ENCODE results near the gene CDK14.

The CDK14 gene

DNA sequence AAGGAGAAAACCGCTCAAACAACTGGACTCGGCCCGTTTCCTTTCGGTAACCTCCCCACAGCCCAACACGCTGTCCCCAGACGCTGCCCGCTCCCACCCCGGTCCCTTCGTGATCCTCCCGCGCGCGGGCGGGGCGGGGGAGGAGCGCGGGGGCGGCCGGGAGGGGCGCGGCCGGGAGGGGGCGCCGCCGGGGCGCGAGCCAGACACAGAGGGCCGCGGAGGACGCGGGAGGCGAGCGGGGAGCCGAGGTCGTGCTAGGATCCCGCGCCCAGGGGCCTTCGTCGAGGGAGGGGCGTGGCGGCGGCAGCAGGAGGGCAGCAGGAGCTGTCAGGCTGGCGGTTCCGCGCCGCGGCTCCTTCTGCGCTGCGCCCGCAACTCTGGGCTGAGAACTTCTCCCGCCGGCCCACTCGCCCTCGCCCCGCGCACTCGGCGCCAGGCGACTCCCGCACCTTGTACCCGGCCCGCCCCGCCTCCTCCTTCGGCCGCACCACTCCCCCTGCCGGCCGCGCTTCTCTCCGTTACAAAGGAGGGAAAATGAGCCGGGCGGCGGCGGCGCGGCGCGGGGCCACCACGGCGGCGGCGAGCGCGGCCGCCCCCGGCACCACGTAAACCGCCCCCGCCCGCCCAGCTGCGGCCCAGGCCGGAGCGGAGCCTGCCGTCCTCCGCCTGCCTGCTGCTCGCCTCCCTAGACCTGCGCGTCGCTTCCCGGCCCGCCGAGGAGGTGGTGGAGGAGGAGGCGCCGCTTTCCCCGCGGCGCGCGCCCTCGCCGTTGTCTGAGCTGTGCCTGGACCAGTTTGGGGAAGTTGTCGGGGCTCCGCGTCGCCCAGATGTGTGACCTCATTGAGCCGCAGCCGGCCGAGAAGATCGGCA lies at the start of gene CDK14:
Gene CDK14, plus strand, starts transcription at position 521 of the 870 bp plus-strand sequence. Its CDS starts 307 bp downstream, at position 828.
- DNase-seq = peak; percentile 94

DNA sequence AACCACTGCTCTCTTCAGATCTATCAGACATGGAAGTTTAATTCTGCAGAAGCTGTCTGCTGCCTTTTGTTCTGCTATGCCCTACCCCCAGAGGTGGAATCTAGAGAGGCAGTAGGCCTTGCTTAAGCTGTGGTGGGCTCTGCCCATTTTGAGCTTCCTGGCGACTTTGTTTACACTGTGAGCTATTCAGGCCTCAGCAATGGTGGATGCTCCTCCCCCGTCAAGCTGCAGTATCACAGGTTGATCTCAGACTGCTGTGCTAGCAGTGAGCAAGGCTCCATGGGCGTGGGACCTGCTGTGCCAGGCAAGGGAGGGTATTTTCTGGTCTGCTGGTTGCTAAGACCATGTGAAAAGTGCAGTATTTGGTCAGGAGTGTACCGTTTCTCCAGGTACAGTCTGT lies 45.1 kb upstream of the CDK14 start:
- no peak for DNase-seq

DNA sequence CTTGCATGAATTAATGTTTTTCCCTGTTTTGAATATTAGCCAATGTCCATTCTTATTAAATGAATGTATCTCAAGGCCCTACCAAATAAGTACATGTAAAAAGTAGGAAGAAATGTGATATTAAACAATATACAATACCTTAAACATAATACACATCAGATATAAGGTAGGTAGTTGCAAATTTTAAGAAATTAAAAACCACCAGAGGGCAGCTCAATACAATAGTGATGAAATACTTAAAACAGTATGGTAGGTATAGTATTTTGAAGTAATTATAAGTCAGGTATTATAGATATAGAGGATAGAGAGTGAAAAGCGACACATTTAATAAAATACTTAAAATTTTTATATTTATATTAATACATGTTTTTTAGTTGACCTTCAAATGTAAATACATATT lies 43.6 kb upstream of the CDK14 start:
- no peak for DNase-seq

DNA sequence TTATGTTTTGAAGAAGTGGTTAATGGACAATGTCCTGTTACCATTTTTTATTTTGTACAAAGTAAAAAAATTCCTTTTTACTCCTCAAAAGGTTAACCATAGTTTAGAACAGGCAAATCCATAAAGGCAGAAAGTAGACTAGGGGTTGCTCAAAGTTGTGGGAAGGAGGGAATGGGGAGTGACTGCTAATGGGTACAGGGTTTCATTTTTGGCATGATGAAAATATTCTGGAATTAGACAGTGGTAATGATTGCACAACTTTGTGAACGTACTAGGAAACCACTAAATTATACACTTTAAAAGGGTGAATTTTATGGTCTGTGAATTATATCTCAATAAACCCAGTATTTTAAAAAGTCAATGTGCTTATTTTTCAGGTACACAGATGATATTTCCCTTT lies 35.4 kb upstream of the CDK14 start:
- DNase-seq = no peak

DNA sequence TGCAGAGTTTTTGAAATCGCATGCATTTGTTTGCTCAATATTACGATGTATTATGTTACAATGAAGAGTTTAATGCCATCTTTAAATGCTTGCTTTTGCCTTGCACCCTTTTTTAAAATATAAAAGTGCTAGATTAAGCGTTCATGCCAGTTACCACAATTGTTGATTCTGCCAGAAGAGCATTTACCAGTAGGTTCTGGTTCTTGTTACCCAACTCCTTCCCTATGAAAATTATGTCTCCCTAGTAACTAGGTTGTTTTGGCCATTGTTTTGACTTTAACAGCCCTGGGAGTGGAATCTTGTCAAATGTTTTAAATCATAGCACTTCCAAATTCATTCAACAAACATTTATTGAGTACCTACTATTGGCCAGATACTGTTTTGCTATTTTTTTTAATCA lies 32.8 kb upstream of the CDK14 start:
- DNase-seq = no peak

DNA sequence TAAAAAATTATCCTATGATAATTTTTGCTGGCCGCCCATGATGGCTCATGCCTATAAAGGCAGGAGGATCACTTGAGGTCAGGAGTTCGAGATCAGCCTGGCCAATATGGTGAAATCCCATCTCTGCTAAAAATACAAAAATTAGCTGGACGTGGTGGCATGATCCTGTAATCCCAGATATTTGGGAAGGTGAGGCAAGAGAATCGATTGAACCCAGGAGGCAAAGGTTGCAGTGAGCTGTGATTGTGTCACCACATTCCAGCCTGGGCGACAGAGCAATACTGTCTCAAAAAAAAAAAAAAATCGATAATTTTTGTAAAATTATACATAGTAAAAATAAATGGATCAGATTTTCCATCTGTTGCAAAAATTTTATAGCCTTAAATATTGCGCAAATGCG lies 31.7 kb upstream of the CDK14 start:
- DNase-seq = no peak

DNA sequence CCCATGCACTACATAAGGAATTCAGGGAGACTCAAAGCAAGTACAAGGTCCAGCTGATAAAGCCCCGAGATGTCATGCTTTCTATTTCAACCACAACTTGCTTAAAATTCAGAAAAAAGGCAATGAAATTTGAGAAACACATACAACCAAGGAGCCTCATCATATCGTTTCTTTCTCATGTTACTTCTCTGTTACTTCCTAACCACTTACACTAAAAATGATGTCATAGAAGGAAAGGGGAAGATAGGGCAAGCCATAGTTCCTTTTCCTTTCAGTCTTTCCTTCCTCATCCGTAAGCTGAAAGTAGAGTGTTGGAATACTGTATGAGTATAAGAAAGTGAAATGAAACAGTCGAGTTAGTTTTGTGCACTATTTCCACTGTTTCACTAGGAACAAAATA lies 27.9 kb upstream of the CDK14 start:
- no peak for DNase-seq

DNA sequence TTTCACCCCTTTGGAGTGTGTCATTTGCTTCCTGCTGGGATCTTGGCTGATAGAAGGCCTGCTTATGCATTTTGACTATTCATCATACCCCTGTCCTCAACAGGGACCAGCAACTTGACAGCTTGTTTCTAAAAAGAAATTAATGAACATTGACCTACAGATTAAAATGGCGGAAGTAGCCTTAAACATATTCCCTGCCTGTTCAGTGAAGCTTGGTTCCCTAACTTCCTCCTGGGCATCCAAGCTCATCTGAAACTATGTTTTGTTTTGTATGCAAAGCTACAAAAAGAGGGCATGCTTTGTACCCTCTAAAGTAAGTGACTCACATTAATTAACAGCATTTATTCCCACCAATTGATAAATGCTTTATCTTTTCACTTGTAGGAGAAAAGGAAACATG lies 26.8 kb upstream of the CDK14 start:
- DNase-seq = no peak

DNA sequence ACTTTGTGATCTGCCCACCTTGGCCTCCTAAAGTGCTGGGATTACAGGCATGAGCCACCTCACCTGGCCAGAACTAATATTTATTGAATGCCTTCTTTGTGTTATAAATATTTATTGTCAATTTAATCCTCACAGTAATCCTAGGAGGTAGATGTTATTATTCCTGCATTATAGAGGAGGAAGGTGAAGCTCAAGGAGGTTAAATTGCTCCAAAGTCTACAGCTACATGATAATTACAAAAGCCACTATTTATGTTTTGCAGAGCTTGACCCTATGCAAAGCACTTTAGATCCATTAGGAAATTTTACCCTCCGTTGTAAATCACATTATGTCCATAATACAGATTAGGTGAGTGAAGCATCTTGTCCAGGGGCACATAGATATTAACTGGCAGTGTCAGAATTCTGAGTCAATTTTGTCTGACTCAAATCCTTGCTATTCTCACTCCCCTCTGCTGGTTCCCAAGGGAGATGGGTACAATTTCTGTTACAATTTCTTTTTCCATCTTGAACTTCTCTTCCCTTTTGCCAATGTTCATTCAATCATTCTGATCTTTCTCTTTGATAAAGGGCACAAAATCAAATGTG lies 25.7 kb upstream of the CDK14 start:
- peak; percentile 63 for DNase-seq

DNA sequence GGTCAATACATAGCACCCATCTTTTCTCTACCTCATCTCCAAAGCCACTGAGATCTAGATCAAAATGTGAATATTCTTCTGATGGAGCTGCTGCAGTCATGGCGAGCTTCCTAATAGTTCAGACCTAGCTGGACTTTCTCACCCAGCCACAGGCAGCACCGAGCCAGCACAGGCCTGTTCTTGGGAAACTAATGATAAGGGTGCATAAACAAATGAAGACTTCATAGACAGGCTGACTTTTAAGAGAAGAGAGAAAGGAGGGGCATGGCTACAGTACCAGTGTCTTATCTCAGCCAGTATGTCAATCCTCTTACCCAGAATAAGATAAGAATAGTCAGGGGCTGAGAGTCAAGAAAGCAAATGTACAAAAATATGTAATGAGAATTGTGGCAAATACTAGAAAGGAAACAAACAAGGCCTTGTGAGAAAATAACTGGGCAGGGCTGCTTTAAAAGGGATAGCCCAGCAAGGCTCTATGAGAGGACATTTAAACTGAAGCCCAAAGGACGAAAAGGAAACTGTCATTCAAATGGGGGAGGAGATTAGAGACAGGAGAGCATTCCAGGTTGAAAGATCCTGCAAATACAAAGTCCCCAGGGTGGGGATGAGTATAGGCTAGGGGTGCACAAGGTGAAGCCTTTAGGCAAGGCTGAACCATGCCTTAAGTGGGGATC lies 21.8 kb upstream of the CDK14 start:
- DNase-seq = no peak

DNA sequence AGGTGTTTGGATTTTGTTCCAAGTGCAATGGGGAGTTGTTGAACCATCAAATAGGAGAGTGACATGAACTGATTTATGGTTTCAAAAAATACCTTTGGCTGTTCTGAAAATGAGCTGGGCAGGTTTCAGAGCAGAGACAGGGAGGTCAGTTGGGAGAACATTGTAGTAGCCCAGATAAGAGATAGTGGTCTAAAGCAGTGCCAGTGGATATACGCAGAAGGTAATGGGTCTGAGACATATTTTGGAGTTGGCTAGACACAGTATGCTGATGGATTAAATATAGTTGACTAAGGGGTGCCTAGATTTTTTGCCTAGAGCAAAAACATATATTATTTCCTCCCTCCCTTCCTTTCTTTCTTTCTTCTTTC lies 21.3 kb upstream of the CDK14 start:
- DNase-seq = no peak

DNA sequence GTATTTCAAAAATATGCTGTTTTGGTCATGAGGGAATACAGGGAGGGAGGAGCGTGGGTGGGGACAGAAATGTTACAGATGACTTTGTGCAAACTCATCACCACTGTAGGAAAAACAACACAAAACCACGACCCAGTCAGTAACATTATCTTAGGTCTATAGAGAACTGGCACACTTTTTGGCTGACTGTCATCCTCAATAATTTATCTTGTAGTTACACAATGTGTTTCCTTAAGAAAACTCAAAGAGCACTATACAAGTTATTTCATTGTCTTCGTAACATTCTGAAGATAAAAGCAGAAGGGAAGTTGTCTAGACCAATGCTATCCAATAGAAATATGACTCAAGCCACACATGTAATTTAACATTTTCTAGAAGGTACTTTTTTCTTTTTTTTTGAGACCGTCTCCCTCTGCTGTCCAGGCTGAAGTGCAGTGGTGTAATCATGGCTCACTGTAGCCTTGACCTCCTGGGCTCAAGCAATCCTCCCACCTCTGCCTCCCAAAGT lies 16.9 kb upstream of the CDK14 start:
- no peak for DNase-seq

DNA sequence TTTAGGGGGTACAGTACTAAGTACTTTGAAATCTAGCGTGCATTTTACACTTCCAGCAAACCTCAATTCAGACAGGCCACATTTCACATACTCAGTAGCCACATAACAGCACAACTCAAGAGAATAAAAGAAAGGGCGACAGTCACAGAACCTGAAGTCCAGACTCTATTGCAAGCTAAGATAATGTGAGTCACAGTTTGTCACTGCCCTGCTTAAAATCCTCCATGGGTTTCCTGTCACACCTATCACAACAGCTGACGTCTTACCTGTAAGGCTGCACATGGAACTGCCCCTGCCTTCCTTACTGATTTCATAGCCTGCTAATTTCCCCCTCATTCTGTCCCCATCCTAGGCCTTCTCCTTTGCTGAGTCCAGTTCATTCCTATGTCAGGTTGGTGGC lies 16.1 kb upstream of the CDK14 start:
- no peak for DNase-seq

DNA sequence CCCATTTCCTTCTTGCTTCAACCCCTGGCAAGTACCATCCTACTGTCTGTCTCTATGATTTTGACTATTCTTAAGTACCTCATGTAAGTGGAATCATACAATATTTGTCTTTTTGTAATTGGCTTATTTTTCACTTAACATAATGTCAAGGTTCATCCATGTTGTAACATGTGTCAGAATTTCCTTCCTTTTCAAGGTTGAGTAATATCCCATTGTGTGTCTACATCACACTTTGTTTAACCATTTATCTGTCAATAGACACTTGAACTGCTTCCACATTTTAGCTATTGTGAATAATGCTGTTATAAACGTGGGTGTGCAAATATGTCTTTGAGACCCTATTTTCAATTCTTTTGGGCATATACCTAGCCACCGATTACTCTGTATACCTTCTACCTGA lies 14.0 kb upstream of the CDK14 start:
- DNase-seq = no peak

DNA sequence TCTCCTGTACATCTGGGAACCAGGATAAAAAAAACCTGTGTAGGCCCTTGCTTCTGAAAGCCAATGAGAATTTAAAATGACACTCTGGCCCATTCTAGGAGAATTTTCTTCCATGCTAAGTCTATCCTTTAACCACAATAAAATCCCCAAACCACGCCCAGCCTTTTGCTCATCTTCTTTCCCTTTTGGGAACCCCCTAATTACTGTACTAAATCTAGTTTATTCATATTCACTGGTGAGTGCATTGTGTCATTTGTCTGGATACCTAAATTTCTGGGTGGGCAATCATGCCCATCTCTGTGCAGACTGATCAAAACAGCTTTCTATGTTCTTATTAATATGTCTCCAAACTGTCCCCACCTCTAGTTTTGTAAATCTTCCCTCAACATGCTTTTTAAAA lies 11.7 kb upstream of the CDK14 start:
- no peak for DNase-seq

DNA sequence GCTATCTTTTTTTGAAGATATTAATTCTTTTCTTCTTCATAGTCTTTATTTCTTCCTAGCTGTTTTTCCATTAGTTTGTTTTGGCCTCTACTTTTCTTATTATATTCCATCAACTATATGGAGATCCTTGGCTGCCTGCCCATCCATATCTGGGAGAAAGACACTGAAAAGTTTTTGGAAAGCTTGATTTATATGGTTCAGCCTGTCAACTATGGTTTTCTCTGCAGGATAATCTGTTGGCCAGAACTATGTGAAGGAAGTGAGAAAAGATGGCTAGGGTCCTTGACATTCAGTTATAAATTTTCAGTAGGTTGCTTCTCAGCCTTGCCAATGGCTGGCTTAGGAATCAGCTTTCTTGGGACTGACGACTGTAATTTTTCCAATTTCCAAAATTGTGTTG lies 10.0 kb upstream of the CDK14 start:
- DNase-seq = no peak

DNA sequence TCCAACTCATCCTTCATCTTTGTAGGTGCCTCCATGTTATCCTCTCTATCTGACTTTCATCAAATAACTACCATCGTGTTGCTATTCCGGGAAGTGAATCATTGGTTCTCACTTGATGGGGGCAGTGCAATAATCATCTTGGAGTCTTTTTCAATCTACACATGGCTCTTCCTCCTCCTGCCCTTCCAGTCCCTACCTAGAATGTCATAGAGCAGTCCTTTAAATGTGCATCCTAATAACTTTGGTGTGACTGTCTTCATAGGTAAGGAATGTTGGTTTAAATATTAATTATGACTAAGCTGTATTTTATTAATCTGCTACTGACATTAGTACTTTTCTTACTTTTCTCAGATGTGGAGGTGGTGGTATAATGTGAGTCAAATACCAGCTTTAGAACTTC lies 8.4 kb upstream of the CDK14 start:
- no peak for DNase-seq

DNA sequence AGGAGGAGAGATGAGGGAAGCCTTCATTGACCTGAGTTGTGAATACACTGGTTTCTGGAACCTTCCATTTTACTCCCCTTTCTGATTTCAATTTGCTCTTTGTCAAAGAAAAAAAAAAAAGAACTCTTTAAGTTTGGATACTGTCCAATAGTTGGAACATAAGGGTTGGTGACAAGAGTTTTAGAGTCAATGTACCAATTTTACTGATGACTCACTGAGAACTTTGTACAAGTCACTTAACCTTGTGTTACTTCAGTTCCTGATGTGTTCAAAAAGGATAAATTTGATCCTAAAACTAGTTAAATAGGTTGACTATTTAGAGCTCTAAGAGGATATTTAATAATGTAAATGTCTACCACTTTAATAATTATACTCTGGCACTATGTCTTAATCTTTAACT lies 4.1 kb upstream of the CDK14 start:
- DNase-seq = no peak

DNA sequence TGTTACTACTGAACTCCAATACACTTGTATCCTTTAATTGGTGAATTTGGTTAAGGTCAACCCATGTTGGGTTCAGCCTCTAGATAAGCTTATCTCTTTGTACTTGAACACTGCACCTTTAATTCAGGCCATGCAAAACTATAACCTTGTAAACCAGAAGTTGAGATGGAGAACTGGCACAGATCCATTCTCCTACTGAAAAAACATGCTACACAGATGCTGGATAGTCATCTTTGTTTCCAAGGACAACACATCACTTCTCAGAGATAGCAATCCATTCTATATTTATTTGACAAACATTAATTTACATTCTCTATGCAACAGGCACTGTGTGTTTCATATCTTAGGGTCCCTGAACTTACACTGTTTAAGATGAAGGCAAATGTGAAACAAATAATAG lies 2.9 kb upstream of the CDK14 start:
- DNase-seq = no peak

DNA sequence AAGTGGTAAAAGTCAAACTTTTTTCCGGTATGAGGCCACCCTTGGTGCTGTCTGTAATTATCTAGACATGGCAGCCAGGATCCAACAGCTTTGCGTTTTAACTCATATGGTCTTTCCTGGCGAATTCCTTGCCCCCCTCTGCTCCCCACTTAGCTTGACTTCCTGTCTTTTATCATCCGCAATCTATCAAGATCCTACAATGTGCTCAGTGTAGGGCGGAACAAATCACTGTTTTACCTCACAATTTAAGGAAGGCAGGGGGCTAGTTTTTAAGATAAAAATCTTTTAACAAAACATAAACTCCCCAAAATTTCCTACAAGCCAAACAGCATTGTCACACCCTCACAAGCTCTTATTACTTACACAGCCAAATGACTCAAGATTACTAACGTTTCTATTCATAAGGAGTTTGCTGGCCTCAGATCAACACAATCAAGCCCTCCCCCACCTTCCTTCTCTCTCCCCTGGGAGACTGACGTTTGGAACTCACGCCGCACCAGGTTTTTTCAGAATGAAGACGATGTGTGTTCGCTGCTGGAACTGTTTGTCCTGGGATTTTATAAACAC lies 1.3 kb upstream of the CDK14 start:
- DNase-seq = peak; percentile 72

DNA sequence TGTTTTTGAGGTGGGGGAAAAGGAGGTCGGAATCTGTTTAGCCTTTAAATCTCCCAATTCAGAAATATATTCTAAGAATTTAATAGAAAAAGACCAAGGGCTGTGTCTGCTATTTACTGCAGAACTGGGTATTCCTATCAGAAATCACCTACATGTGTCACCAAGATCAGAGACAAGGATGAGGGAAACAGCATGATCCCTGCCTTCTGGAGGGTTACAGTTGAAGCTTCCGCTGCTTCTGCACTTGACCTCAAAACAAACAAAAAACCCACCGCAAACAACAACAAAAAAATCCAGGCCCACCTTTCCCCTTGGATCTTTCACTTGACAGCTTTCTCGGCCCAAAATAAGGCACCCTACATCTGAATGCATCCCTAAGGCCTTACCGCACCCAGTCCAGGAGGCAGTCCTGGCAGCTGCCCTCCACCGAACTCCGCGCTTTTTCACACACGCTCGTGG lies 750 bp upstream of the CDK14 start:
- DNase-seq = no peak

DNA sequence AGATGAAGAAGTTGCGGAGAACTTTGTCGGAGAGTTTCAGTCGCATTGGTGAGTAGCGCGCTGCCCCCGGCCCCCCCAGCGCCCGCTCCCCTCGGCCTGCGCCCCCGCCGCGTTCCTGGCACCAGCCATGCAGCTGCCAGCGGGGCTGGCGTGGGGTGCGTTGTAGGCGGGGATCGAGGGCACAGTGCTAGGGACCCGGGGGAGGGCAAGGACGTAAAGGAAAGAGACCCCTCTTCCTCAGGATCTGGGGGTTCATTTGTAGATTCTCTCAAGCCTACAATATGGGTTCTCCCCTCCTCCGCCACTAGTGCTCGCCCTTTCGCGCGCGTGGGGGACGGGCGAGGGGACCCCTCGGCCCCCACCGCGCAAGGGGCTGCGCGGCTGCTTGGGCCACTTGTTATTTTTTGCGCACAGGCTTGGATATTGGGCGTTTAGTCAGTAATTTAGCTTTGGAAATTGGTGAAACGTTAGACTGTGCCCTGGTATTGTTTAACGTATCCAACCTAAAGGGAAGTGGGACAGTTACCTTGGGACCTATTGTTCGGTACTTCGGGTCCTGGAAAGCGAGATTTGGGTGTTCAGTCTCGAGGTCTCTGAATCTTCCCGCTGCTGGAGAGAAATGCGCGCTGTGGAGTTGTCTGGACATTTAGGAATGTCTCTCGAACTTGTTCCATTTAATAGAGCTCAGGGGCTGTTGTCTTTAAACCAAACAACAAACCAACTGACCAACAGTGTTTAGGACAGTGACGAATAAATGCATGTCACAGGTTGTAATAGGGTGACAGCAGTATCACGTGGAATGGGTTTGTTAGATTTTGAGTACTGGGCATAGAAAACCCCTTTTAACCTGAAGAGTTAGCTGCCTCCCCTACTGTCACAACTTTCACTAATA lies 796 bp downstream of the CDK14 start:
- peak; percentile 82 for DNase-seq

Measured in eye (tissue), 1 donor.